Peyer's patch (tissue), 4 donors: ENCODE measurements around the gene GRID2IP. TPM values are rescaled to one million over a fixed set of nuclear protein-coding genes. Genes with fewer than 3 reads are reported as not detected.

Experiments
- DNase-seq, 3 donors: peaks; one replicate each; pipeline ENCODE4 v3.0.0-alpha.2; 2017 to 2019
- H3K27ac ChIP-seq, 4 donors: fragments of 200-600 bp; sonication (generic); one replicate each; pipeline ENCODE4 v1.5.1; 2016 to 2019
- H3K27me3 ChIP-seq, 2 donors: fragments of 200-600 bp; sonication (generic); one replicate each; pipeline ENCODE4 v1.5.1; 2019
- H3K36me3 ChIP-seq, 3 donors: fragments of 200-600 bp; sonication (generic); one replicate each; pipeline ENCODE4 v1.5.1; 2016 to 2019
- H3K4me1 ChIP-seq, 4 donors: fragments of 200-600 bp; sonication (generic); one replicate each; pipeline ENCODE4 v1.5.1; 2016 to 2019
- H3K4me3 ChIP-seq, 4 donors: fragments of 200-600 bp; sonication (generic); 1 replicate in 3 of 4; 2 replicates in 1 of 4; pipeline ENCODE4 v1.5.1; 2016 to 2019; ENCODE audit warnings: mild to moderate bottlenecking in 1 of 4
- H3K9me3 ChIP-seq, 4 donors: fragments of 200-600 bp; sonication (generic); one replicate each; pipeline ENCODE4 v1.5.1; 2016 to 2019; ENCODE audit warnings: mild to moderate bottlenecking in 1 of 4
- POLR2A ChIP-seq, 2 donors: fragments of 450-650 bp; IDR thresholded peaks; one replicate each; pipeline ENCODE4 v1.5.1; 2017; ENCODE audit warnings: antibody characterized with exemption in 2 of 2, mild to moderate bottlenecking in 2 of 2, moderate library complexity in 2 of 2
- total RNA-seq, 4 donors: library from RNA; depleted of rRNA; stranded (reverse); fragments of >200 nt; gene quantifications; one replicate each; pipeline ENCODE4 v1.1.0, GENCODE V29; 2016
- TF ChIP-seq, protein P1 (sequence below), 6 experiments: fragments of 450-650 bp in 4 of 6; fragments of 200-600 bp in 2 of 6; sonication (generic) in 1 of 6; IDR thresholded peaks; one replicate each; pipeline ENCODE4 v1.5.1; 2017 to 2019; ENCODE audit warnings: antibody characterized with exemption in 6 of 6, mild to moderate bottlenecking in 3 of 6, moderate library complexity in 1 of 6

The GRID2IP gene
- total RNA-seq, 4 donors from 2014 or later, result 0.40 to 0.95 (median 0.88) TPM; not detected in 1

DNA sequence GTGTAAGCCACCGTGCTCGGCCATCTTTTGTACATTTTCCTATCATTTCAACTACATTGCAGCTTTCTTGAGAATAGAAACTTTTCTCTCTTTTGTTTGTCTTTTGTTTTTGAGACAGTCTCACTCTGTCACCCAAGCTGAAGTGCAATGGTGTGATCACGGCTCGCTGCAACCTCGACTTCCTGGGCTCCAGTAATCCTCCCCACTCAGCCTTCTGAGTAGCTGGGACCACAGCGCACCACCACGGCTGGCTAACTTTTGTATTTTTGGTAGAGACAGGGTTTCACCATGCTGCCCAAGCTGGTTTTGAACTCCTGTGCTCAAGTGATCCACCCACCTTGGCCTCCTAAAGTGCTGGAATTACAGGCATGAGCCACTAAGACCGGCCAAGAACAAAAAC lies 72.2 kb downstream of the GRID2IP start:
- peaks cover 0 to 46% (median 7%) of the 10 kb centered on the region in 4 donors for H3K4me1 ChIP-seq
- no peak for TF ChIP-seq POLR2A (IDR thresholded peaks at IDR 0.05)
- TF ChIP-seq, protein P1, sequence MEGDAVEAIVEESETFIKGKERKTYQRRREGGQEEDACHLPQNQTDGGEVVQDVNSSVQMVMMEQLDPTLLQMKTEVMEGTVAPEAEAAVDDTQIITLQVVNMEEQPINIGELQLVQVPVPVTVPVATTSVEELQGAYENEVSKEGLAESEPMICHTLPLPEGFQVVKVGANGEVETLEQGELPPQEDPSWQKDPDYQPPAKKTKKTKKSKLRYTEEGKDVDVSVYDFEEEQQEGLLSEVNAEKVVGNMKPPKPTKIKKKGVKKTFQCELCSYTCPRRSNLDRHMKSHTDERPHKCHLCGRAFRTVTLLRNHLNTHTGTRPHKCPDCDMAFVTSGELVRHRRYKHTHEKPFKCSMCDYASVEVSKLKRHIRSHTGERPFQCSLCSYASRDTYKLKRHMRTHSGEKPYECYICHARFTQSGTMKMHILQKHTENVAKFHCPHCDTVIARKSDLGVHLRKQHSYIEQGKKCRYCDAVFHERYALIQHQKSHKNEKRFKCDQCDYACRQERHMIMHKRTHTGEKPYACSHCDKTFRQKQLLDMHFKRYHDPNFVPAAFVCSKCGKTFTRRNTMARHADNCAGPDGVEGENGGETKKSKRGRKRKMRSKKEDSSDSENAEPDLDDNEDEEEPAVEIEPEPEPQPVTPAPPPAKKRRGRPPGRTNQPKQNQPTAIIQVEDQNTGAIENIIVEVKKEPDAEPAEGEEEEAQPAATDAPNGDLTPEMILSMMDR (IDR thresholded peaks at IDR 0.05), result no peak
- H3K27ac ChIP-seq, result no peak overlapping the region
- DNase-seq, result no peak
- no peak overlapping the region for H3K4me3 ChIP-seq
- peaks cover 0 to 10% (median 0%) of the 10 kb centered on the region in 3 donors for H3K36me3 ChIP-seq
- no peaks in the 10 kb centered on the region for H3K27me3 ChIP-seq
- H3K9me3 ChIP-seq, result no peaks in the 10 kb centered on the region

DNA sequence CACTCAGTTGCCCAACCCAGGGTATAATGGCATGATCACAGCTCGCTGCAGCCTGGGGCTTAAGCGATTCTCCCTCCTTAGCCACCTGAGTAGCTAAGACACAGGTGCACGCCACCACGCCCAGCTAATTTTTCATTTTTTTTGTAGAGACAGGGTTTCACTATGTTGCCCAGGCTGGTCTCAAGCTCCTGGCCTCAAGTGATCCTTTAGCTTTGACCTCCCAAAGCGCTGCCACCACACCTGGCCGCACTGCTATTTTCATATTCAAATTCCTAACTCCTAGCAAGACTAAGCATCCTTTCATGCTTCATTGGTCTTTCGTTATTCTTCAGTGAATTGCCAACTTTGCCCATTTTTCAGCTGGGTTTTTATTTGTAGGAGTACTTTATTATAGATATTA lies 73.1 kb downstream of the GRID2IP start:
- no peak for DNase-seq
- TF ChIP-seq, protein P1 (IDR thresholded peaks at IDR 0.05), result no peak
- no peak for TF ChIP-seq POLR2A (IDR thresholded peaks at IDR 0.05)
- Histone ChIP-seq H3K9me3 (no peaks in the 10 kb centered on the region), H3K36me3 (peaks cover 0 to 18% (median 0%) of the 10 kb centered on the region in 3 donors), H3K4me3 (no peak overlapping the region), H3K4me1 (peaks cover 0 to 46% (median 7%) of the 10 kb centered on the region in 4 donors), H3K27me3 (no peaks in the 10 kb centered on the region), H3K27ac (no peak overlapping the region)

DNA sequence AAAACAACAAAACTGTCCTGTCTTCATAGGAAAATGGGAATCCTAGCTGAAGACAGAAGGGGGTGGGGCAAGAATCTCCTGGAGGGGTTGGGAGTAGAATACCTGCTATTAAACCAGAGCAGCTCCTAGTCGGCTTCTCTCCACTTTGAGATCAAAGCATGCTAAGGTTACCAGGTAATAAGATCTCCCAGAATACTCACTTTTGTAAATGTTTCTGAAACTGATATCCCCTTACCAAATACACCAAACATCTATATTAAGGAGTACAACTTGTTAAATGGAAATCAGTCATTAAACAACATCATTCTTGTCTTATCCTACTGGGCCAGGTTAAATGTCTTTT lies 74.0 kb downstream of the GRID2IP start:
- H3K9me3 ChIP-seq, result no peaks in the 10 kb centered on the region
- peaks cover 0 to 26% (median 0%) of the 10 kb centered on the region in 3 donors for H3K36me3 ChIP-seq
- H3K27me3 ChIP-seq, result no peaks in the 10 kb centered on the region
- TF ChIP-seq, protein P1 (IDR thresholded peaks at IDR 0.05), result no peak
- TF ChIP-seq POLR2A (IDR thresholded peaks at IDR 0.05), result no peak
- no peak overlapping the region for H3K27ac ChIP-seq
- H3K4me1 ChIP-seq, result peaks cover 0 to 42% (median 4%) of the 10 kb centered on the region in 4 donors
- no peak for DNase-seq
- no peak overlapping the region for H3K4me3 ChIP-seq

DNA sequence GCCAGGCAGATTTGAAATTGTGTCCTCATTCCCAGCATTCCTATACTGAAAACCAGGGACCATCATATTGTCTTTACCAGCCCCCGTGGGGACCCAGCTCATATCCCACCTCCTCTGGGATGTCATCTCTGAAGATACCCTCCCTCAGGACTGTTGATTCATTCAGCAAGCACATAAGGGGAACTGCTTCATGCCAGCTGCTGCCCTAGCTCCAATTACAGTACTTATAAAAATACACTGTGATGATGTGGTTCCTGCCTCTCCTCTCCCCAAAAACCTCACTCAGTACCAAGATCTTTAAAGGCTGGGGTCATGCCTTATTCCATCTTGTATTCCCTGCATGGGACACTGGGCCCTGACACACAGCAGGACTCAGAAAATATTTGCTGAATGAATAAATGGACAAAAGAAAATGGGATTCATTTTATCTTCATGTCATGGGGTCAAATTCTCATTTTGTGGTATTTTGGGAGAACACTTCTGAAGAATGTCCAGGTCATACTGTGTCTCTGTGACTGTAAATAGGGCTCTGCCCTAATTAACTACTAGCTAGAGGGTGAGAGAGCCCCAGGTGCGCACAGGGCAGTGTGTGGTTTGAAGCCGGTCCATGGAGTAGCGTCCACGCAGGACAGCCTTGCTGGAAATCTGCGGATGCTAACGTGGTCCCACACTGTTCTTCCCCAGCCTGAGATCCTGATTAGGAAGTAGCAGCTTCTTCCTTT lies 74.5 kb downstream of the GRID2IP start:
- Histone ChIP-seq H3K27me3 (no peaks in the 10 kb centered on the region), H3K4me1 (peaks cover 0 to 37% (median 3%) of the 10 kb centered on the region in 4 donors), H3K27ac (no peak overlapping the region), H3K36me3 (peaks cover 0 to 31% (median 0%) of the 10 kb centered on the region in 3 donors), H3K4me3 (no peak overlapping the region), H3K9me3 (no peaks in the 10 kb centered on the region)
- DNase-seq, result no peak
- TF ChIP-seq, protein P1 (IDR thresholded peaks at IDR 0.05), result no peak
- no peak for TF ChIP-seq POLR2A (IDR thresholded peaks at IDR 0.05)

DNA sequence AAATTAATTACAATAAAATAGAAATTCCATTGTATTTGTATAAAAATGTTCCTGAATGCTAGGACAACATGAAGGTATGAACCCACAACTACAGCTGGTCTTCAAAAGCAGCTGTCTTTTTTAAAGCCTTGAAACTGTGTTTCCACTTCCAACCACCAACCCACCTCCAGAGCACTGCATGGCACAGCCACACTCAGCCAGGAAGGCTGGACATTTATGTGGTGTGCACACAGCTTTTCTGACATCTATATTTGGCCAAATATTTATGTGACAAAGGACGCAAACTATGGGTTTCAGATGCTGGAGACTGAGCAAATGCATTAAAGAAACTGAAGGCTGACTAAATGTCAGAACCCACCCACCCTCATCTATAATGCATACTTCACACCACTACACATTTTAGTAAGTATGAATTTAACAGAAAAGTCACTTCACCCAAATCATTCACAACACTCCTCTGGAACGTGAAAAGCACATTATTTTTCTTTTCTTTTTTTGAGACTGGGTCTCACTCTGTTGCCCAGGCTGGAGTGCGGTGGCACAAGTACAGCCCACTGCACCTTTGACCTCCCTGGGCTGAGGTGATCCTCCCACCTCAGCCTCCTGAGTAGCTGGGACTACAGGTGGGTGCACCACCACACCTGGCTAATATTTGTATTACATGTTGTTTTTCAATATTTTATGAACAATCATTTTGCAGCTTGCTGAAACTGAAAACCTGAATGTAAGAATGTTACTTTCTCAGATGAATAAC lies 75.7 kb downstream of the GRID2IP start:
- peaks cover 0 to 26% (median 3%) of the 10 kb centered on the region in 4 donors for H3K4me1 ChIP-seq
- H3K36me3 ChIP-seq, result peaks cover 0 to 36% (median 0%) of the 10 kb centered on the region in 3 donors
- H3K9me3 ChIP-seq, result no peaks in the 10 kb centered on the region
- H3K27me3 ChIP-seq, result no peaks in the 10 kb centered on the region
- no peak for DNase-seq
- no peak overlapping the region for H3K27ac ChIP-seq
- no peak overlapping the region for H3K4me3 ChIP-seq
- TF ChIP-seq POLR2A (IDR thresholded peaks at IDR 0.05), result no peak
- TF ChIP-seq, protein P1 (IDR thresholded peaks at IDR 0.05), result no peak
